Left hindlimb (tissue), 1 donor: ENCODE data around the gene RBM43.
"Not testable (repeated sequence)": the region's sequence is repeated elsewhere in the genome, so short reads cannot be mapped to it uniquely, and the experiment has no call there.

ENCODE experiments used
- DNase-seq: peaks from one replicate; pipeline ENCODE4 v3.0.0-alpha.2; 2018

The RBM43 gene

DNA sequence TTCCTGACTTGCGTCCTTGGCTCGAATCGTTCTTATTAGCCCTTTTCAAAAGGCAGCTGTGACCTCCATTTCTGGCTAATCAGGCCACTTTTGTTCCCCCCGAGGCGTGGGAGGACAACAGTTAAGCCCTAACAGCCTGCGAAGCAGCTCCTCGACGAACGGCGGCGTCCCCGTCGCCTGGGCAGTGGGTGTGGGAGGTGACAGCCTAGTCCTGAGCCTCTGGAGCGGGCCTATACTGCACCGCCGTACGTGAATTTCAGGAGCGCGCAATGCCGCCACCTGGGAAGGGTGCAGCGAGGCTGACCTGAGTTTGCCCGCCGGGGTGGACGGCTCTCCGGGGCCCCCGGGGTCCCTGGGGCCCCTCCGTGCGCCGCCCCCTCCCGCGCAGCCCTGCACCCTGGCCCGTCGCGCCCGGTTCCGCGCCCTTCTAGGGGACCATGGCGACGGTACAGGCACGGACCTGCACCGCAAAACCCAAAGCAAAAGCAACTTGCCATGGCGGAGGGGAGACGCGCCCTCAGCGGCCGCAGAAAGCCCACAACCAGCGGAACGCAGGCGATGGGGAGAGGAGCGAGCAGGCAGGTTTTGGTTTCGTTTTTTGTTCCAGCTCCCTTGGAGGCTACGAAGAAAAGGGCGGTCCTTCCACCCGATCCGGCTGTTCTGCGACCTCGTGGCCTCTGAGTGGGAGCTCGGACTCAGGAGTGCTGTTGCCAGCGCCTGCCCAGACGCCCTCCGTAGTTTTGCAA is at the start of gene RBM43:
RBM43 (minus strand) TSS at position 633 of the 746 bp plus-strand sequence; CDS start at position 497, 136 bp downstream.
- peak; percentile 89 for DNase-seq

DNA sequence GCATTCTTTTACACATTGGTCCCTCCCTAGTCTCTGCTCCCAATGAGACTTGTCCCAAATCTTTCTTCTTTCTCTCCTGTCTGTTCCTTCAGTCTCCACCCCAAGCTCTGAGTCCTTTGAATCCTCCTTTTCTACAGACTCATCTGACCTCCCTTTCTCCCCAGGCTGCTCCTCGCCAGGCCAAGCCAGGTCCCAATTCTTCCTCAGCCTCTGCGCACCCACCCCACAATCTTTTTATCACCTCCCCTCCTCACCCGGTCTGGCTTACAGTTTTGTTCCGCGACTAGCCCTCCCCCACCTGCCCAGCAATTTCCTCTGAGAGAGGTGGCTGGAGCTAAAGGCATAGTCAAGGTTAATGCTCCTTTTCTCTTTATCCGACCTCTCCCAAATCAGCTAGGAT is 48.6 kb upstream of the RBM43 start:
- not testable (repeated sequence) for DNase-seq

DNA sequence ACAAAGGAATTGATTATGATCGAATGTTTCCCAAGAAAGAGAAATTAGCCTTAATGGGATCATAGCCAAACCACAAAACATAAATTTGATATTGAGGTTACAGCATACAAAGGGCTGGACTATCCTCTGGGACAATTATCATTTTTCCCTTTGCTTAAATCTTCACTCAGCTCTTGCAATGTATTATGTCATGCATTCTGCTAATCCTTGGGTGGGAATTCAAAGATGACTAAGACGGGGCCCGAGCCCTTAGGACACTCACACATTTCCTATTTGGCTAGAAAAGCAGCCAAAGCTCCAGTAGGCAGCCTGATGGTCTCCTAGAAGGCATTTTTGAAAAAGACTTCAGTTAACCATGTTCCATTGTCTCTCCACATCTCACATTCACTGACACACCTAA is 45.0 kb upstream of the RBM43 start:
- DNase-seq, result no peak

DNA sequence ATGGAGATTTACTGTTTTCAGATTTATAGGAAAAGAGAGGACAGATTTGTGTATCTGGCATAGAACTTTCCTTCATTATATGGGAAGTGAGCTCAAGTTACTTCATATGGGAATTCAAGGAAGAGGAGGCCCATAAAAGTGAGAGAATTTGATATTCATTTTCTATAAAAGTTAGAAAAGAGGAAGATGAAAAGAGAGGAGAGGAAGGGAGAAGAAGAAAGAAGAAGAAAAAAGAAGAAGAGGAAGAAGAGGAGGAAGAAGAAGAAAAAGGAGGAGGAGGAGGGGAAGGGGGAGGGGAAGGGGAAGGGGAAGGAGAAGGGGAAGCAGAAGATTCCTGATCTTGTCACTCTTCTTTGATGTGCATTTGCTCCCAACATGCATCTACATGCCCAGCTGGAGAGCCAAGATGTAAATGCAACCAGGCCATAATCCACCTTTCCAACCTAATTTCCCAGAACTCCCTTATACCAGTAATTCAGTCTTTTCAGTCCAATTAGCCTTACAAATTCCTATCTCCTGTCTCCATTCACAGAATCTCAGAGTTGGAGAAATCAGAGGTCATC is 43.5 kb upstream of the RBM43 start:
- DNase-seq, result no peak

DNA sequence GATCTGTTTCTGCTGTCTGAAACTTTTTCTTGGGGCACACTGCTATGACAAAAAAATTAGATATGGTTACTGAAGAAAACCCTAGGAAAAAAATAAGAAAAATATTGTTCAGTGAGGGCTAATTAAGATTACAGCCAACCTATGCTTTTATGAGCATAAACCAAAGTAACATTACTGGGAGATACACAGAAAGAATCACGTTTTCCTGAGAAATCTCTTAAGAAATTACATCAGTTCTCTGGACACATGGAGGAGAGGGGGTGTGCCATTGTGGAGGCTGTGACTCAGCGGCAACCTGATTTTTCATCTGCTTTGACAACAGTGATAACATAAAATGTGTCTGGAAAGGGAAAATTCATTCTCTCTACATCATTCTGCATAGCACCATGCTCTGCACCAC is 41.2 kb upstream of the RBM43 start:
- DNase-seq, result no peak

DNA sequence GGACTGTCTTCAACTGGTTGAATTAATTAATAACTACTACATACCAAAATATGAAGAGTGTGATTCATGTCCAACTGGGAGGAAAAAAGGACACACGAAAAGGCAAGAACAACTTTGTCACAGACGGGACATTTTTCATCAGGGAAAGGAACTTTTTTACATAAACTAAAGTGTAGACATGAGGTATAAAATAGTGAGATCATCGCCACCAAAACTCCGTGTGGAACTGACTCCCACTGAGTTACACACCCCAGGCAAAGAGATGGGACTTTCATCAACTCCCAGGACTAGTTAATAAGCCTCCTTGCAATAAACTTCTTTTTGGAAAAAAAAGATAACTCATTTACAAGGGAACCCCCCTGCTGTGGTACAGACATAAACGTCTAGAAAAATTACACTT is 40.7 kb upstream of the RBM43 start:
- no peak for DNase-seq

DNA sequence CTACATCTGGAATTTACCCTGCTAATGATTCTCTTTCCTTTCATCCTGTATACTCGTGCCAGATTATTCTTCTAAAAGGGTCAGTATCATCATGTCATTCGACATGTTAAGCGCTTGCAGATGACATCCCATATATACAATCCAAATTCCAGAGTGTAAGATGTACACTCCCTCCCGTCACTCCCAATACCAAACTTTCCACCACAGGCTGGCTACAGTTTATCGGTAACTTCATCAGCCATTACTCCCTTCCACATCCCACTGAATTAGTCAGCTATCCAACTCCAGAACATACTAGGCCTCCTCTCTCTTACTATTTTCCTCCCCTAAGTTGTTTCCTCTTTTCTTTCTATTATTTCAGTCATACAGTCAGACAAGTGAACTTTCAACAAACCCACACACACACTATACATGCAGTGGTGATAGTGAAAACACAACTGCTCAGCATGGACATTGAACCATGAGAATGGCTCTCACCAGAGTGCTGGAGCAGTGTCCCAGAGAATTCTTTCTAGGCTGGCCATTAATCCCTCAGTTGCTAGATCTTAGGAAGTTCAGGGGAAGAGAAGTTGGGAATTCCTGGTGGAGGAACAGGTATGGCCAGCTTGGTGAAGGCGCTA is 38.4 kb upstream of the RBM43 start:
- no peak for DNase-seq

DNA sequence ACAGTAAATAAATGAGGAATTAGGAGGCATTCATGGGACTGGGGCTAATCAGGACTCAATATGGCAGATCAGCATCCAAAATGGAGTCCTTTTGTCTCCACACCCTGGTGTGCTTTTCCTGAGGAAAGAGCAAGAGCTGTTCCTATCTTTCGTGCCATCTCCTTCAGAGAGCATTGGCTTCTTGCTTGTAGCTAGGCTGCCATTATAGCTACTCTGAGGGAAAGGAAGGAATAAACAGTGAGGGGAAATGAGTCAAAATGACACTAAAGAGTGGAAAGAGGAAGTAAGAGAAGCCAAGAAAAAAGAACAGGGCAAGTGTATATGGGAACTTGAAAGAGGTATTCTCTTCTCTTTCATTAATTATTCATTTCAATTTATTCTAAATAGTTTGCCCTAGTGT is 36.2 kb upstream of the RBM43 start:
- DNase-seq, result no peak

DNA sequence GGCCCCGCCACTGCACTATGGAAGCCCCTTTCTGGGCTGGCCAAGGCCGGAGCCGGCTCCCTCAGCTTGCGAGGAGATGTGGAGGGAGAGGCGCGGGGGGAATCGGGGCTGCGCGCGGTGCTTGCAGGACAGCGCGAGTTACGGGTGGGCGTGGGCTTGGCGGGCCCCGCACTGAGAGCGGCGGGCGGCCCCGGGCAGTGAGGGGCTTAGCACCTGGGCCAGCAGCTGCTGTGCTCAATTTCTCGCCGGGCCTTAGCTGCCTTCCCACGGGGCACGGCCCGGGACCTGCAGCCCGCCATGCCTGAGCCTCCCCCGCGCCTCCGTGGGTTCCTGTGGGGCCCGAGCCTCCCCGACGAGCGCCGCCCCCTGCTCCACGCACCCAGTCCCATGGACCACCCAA is 34.3 kb upstream of the RBM43 start:
- not testable (repeated sequence) for DNase-seq

DNA sequence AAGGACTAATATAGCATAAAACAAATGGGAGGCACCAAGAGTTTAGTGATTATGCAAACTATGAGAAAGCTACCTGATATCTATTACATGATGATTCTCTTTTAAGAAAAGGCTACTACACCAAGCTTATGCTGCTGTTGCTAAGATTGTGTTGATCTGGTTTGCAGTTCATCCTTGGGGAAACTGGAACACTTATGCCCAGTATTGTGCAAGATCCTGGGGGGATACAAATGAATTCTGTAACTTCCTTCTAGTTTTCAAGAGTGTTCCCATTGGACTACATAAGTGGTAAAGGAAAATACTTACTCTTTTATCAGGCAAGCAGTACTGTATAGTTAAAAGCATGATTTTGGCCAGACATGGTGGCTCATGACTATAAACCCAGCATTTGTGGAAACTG is 30.9 kb upstream of the RBM43 start:
- DNase-seq, result no peak

DNA sequence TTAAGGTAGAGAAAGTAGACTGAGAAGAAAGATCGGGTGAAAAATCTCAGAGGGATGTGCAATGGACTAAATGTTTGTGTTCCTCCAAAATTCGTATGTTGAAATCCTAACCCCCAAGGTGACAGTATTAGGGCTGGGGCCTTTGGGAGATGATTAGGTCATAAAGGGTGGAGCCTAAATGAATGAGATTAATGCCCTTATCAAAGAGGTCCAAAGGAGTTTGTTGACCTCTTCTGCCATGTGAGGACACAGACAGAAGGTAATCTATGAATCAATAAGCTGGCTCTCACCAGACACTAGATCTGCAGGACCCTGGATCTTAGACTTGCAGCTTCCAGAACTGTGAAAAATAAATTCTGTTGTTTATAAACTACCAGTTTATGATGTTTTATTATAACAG is 30.5 kb upstream of the RBM43 start:
- DNase-seq, result no peak

DNA sequence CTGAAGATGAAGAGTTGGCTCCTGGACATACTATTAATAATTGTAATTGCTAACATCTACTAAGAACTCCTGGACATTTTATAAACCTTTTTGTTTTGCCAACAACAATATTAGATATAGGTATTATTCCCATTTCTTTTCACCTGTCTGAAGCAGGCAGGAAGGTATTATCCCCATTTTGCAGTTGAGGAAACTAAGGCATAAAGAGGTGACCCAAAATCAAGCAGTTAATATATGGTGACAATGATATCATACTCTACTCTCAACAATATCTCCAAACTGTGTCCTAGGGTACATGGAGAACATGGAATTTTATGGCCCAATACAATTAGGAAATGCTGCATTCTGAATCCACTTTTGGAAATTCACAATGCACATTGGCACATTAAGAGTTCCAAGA is 29.6 kb upstream of the RBM43 start:
- no peak for DNase-seq

DNA sequence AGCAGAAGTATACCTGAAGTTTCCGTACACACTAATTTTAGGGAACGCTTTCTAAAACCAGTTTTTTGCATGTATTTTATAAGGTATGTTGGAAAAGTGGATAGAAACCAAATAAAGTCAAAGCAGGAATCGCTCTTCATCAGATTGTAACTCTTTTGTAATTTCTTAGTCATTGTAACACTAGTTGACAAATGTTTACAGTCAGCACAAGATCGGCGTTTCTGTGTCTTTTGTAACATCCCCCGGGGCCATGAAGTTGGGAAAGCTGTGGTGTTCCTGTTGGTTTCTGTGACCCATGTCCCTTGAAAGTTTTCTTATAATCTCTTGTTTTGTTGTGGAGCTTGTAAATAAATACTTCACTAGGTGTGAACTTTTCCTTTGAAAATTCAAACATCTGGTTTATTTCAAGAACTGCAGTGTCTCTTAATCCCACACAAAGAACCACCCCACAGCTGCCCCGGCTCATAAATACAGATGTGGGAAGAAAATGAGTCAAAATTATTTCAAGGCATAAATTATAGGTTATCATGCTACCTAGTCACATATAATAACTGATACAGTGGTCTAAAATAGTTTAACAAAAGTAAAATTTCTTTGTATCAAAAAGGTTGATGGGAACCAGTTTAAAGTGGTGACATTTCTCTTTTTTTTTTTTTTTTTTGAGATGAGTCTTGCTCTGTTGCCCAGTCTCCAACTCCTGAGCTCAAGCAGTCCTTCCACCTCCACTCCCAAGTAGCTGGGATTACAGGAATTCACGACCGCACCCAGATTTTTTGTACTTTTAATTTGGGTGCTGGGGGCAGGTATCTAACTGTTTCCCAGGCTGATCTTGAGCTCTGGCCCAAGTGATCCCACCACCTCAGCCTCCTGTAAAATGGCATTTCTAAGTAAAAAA is 28.6 kb upstream of the RBM43 start:
- no peak for DNase-seq

DNA sequence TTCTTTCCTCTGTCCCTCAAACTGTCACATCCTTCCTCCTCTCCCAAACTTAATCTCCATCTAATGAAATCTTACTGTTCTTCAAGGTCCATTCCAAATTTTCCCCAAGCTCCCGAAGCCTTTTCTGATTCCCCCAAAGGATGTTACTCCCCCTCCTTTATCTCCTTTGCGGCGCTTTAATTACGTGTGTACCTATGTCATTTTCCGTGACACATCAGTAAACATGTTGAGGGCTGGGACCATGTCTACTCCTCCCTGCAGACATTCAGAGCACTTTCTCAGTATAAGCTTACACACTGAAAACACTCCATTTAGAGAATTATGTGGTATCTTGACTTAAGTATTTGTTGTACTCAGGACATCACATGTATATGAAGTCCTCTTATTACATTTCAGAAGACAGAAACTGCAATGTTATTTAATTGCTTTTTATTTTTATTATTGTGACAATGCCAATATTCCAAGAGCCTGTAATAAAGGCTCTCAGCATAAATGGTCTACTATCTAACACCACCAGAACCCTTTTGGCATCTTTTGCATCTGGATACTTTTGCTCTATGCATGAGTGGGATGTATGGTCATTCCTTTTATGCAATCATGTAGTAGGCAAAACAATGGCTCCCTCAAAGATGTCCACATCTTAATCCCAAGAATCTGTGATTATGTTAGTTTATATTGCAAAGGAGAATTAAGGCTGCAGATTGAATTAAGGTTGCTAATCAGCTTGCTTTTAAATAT is 26.0 kb upstream of the RBM43 start:
- no peak for DNase-seq

DNA sequence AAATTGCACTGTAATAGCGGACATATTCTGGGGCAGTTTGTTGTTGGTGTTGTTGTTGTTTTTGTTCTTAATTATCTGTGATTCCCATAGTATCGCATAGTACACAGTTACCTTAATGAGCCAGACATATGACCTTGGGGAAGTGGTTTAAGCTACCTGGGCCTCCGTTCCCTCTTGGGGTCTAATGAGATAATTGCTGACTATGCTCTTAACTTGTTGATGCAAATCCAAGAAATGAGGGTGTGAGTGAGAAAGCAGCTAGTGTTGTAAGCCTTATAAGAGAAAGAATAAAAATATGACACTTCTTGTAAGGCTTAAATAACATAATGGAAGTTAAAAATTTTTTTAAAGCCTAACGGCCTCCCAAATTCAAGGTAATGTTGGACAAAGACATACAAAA is 20.7 kb upstream of the RBM43 start:
- no peak for DNase-seq

DNA sequence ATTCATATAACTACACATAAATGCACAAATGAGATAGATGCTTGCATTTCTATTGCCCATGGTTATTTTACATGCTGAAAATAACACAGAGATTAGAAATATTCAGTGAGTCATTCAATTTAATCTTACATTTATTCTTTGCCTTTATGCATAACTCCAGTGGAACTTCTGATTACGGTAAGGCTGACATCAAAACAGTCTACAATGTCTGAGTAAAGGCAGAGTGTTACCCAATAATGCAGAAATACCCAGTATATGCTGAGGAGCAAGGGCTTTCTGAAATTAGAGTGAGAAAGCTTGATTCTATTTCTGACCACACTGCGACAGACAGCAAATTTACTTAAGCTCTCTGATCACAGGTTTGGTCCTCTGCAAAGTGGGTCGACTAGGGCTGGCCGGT is 18.6 kb upstream of the RBM43 start:
- no peak for DNase-seq

DNA sequence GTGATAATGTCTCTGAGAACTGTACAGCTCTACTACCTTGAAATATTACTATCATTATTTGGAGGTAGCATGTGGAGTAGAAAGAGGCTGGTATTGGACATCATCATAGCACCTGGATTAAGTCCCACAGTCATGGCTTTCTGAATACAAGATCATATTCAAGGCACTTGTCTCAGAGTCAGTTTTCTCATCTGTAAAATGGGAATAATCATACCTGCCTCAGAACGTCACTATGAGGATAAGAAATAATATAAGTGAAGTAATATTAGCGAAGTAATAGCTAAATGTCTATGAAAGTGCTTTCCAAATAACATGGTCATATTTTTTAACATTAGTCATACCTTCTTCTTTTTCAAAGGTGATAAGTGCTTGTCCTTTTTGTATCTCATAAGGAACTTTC is 16.8 kb upstream of the RBM43 start:
- DNase-seq, result no peak

DNA sequence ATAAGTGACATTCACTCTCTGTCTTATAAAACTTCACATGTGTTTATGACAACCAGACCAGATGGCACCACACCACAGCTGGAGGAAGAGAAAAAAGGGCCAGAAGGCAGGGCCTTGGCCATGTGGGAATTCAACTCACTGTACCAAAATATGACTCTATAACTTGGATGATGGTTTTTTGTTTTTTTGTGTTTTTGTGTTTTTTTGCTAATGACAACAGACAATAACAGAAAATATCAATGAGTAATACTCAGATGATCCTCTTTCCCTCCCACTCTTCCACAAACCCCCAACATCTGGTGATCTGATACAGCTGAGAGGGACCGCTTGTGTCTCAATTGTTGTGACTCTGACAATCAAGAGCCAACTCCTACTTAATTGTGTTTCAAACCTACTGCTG is 15.4 kb upstream of the RBM43 start:
- DNase-seq, result no peak

DNA sequence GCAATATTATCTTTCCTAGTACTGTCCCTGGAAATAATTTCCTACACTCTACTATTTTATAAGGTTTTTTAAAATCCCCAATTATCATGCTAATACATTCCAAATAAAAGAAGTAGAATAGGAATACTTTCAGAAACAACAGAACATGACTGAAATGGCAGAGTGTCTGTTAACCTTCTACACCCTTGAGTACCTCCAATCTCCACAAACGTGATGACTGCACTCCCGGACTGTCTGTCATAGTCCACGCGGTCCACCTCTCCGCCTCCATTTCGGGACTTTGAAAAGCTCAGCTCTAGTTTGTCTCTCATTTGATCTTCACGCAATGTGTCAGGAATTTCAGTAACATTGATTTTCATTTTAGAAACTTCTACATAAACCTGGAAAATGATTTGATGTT is 13.6 kb upstream of the RBM43 start:
- no peak for DNase-seq

DNA sequence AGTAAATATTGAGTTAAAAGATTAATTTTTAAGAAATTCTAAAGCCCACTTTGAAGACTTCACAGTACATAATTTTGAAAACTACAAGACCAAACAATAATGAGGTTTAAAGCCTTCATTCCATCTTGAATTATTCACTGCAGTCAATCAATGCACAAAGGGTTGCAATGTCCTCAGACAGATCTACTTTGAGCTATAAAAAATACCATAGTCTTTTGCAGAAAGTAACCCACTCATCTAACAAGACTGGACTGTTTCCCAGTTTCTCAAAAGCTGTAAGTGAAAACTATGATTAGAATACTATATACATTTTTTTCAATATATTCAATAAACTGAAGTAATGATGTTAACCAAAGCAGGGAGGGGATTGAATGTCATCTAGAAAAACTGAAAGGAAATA is 10.2 kb upstream of the RBM43 start:
- DNase-seq, result no peak

DNA sequence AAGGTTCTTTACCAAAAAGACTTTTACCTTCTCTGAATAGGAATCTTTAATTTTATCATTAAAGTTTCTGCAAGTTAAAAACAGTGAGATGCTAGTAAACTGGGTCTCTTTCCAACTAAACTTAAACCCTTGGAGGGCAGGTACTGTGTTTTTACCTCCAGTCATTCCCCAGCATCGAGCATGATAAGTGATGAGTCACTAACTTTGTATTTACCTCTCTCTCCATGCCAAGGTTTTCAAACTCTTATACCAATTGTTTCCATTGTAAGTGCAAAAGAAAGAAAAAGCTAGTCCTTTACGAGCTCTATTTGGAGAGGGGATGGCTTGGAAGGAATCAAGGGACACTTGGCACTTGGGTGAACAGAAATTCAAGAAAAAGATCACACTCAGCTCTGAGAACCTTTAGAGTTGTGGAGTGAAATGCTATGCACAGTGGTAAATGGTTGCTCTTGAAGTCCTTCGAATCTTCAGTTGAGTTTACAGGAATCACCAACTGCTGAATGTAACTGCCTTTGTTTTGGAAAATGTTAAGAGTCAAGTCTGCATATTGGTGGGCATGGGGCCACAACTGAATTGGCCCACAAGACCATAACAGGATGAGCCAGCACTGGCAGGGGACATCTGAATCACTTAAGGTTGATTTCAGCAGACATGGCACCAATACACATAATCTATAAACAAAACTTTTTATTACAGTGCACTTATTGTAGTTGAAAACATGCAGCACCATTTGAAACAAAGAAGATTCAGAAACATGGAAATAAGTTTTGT is 8.3 kb upstream of the RBM43 start:
- no peak for DNase-seq

DNA sequence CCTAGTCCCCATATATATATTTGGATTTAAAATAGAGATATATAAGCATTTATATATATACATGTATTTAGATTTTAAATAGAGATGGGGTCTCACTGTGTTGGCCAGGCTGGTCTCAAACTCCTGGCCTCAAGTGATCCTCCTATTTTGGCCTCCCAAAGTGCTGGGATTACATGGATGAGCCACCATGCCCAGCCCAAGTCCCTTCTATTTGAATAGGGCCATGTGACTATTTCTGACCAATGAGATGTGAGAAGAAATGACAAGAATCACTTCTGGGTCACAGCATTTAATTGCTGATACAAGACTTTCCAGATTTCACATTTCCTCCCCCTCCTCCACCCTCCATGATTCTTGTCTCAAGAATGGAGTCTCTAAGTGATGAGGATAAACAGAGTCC is 6.4 kb upstream of the RBM43 start:
- no peak for DNase-seq
